GM21423 (cell line): ENCODE results near the gene C2orf78.

Experiments used
- ATAC-seq: cut with Tn5 transposase; IDR thresholded peaks from one replicate; pipeline ENCODE4 v1.9.1; 2021; ENCODE audit warnings: mild to moderate bottlenecking, moderate library complexity; ENCODE audit not compliant: unreplicated experiment

Gene C2orf78

DNA sequence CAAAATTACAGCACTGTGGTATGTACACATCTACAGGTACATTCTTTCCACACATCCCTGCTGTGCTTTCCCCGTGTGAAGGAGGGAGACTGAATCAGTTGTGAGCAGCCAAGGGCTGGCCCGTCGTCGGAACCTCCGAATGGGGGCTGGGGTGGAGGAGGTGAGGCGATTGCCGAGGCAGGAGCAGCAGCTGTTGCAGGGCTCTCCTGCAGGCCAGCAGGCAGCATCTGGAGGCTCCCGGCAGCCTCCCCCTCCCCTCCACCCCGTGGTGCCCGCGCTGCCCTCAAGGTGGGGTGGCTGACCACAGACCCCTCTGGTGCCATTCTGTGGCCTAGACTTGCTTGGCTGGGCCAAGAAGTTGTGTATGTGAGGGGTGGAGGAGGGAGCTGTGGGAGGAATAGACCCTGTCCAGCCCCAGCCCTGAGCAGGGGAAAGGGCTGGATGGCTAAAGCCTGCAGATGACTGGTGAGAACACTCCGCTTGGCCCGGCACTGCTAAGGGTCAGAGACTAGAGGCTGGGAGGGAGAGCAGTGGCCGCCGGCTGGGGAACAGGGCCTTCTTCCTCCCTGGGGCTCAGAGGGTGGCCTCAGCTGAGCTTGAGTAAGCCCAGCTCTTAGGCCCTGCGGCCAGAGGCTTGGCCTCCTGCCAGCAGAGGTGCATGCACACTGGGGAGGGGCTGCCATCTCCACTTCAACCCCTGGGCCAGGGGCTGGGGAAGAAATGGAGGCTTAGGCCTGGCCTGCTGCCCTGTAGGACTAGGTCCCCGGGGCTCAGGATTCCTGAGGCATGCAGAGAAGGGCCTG, 52.4 kb downstream of the C2orf78 start:
- no peak for ATAC-seq

GRCh38 chr2:73837847-73838585, 54.0 kb downstream of the C2orf78 start:
- no peak for ATAC-seq

GRCh38 chr2:73838889-73839534, 55.0 kb downstream of the C2orf78 start:
- no peak for ATAC-seq

- ATAC-seq: no peak
Observed at GRCh38 chr2:73839653-73840411, 55.8 kb downstream of the C2orf78 start.

DNA sequence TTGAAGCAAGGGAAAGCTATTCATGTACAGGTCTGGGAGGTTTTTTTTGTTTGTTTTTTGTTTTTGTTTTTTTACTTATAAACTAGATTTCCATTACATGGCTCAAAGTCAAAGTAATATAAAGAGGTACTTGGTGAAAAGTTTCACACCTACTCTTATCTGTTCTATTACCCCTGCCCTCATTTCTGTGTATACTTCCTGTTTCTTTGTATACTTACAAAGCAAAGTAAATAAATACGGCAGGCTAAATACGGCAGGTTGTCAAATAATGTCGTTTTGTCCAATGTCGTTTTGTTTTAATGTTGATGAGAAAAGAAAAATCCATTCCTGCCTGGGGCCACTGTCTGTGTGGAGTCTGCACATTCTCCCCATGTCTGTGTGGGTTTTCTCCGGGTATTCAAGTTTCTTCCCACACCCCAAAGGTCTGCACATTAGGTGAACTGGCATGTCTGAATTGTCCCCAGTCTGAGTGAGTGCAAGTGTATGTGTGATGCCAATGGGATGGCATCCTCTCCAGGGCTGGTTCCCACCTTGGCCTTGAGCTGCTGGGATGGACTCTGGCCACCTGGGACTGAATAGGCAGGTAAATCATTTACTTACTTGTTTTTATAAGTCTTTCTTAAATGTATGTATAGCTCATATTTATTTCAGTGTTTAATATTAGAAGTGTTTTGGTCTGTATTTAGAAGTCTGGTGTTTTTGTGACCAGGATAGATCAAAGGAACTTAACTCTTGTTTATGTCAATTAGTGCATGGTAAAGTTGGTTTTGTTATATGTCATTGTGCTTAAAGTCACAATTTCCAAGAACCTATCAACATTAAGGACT, 58.1 kb downstream of the C2orf78 start:
- no peak for ATAC-seq

- no peak for ATAC-seq
Observed at GRCh38 chr2:73842739-73843019, 58.7 kb downstream of the C2orf78 start.

- no peak for ATAC-seq
Observed at GRCh38 chr2:73844087-73844486, 60.1 kb downstream of the C2orf78 start.

GRCh38 chr2:73850009-73850408, 66.0 kb downstream of the C2orf78 start:
- ATAC-seq: no peak

GRCh38 chr2:73851274-73851673, 67.3 kb downstream of the C2orf78 start:
- ATAC-seq: no peak

DNA sequence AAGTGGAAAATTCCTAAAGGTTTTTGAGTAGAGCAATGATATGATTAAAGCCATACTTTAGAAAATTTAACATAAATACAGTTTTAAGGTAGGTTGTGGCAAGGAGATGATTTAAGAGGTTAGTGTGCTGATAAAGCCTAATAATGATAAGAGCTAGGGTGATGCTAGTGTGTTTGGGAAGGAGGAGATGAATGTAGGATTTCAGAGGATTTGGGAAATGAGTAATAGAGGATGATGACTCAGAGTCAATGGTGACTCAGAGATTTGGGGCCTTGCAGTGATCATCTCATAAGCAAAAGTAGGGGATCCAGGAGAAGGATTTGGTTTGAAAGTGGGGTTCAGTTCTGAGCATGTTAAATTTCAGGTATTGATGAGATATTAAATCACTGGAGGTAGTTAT, 68.0 kb downstream of the C2orf78 start:
- ATAC-seq: no peak

- ATAC-seq: no peak
Observed at GRCh38 chr2:73855526-73855925, 71.5 kb downstream of the C2orf78 start.

DNA sequence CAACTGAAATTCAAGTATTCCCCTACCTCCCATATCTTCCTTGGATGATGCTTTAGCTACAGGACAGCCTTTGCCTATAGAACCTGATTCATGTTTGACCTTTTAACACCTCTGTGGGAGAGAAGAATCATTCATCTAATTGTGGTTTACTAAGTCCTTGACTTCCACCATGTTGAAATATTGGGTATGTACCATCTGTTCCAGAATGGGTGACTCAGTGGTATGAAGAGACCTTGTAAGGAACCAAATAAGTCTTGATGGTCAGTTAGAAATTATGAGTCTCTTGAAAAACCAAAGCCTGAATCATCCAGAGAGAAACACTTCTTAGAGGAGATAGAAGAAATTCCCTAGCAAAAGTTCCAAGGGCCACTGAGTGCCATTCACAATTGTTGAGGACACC, 72.2 kb downstream of the C2orf78 start:
- no peak for ATAC-seq

DNA sequence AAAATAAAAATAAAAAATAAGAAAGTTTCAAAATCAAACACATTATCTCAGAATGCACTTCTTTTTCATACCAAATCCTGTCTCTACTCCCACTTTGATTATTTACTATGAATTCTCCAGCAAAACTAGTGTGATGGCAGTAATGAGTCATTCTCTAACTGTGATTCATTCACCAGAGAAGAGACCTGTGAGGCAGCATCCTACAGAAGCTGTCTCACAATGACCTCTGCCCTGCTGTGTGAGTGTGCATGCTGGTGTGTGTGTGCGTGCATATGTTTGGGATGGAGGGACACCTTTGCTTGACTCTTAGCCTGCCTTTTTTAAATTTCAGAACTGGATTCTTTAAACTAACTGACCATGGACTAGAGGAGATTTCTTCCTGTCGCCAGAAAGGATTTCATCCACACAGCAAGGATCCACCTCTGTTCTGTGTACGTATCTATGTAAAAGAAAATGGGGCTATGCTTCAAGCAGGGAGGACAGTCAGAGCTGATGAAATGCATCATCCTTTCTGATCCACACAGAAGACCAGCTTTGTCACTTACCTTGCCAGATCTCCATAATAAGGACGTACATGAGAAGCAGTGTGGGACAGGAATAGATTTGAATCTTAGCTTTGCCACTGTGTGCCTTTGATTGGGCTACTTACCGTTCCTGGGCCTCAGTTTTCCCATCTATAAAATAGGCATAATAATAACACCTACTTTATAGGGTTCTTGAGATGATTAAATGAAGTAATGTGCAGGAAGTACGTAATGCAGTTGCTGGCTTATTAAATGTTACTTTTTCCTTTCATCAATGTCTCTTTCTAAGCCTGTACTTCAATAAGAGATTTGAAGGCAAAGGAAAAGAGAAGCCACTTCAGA, 76.0 kb downstream of the C2orf78 start:
- ATAC-seq: no peak

DNA sequence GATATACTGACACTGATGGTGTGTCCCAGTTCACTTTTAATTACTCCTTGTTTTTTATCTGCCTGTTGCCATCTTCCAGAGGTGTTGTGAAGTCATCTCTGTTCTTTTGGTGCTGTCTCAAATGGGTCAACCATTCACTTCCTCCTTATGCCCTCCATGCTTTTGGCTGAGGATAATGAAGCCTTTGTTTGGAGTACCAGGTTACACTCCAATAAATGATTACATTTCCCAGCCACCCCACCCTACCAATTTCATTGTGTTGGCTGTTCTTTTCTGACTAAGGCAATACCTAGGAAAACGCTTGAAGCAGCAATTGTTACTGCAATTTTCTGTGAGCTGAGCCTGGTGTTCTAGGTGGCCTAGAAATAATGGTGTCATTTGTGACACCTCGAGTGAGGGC, 79.0 kb downstream of the C2orf78 start:
- ATAC-seq: no peak
